ENCODE data around the gene OR8A1. TPM values are rescaled to one million over a fixed set of nuclear protein-coding genes. Genes with fewer than 3 reads are reported as not detected.

Gene OR8A1
- total RNA-seq, 1 experiment from 2014 or later = not detected

- peak; percentile 93 for DNase-seq
- Histone ChIP-seq H3K4ac (ENCODE audit: low read depth, low read length) (no peak overlapping the region), H3K4me1 (ENCODE audit: insufficient read depth, low read length) (no peaks in the 10 kb centered on the region), H3K9ac (ENCODE audit: extremely low read depth, insufficient read length, low read length) (no peak overlapping the region), H3K18ac (ENCODE audit: insufficient read length, low read depth, low read length) (no peak overlapping the region), H2BK120ac (ENCODE audit: low read depth, low read length, poor library complexity, severe bottlenecking) (no peak overlapping the region), H3K23me2 (ENCODE audit: insufficient read length, low read depth, low read length, poor library complexity, severe bottlenecking) (no peaks in the 10 kb centered on the region), H3K79me1 (ENCODE audit: insufficient read depth, low read depth, low read length, poor library complexity, severe bottlenecking) (no peaks in the 10 kb centered on the region), H3K9me3 (ENCODE audit: control insufficient read depth, low read depth, low read length) (no peaks in the 10 kb centered on the region), H4K91ac (ENCODE audit: insufficient read length, low read depth, low read length) (no peak overlapping the region), H2BK5ac (ENCODE audit: insufficient read length, low read length) (no peak overlapping the region), H4K20me1 (ENCODE audit: control insufficient read depth, insufficient read depth, insufficient read length) (no peaks in the 10 kb centered on the region), H2AK5ac (ENCODE audit: insufficient read length, low read length) (no peak overlapping the region), H2BK20ac (ENCODE audit: low read depth, low read length, poor library complexity, severe bottlenecking) (no peak overlapping the region), H2AFZ (ENCODE audit: low read length) (no peak overlapping the region), H3K27me3 (ENCODE audit: insufficient read depth, low read length) (no peaks in the 10 kb centered on the region), H3K79me2 (ENCODE audit: insufficient read depth, low read length) (no peaks in the 10 kb centered on the region), H2BK12ac (ENCODE audit: insufficient read length, low read depth, low read length) (no peak overlapping the region), H2BK15ac (ENCODE audit: low read depth, low read length) (no peak overlapping the region), H3K56ac (ENCODE audit: insufficient read length, low read depth, low read length) (no peak overlapping the region), H3K27ac (ENCODE audit: insufficient read length, low read depth, low read length) (no peak overlapping the region), H3K14ac (ENCODE audit: insufficient read depth, low read length) (no peak overlapping the region), H3T11ph (ENCODE audit: low read length) (no peak overlapping the region), H3K4me2 (ENCODE audit: insufficient read depth, insufficient read length, low read length) (no peak overlapping the region), H3K23ac (ENCODE audit: insufficient read length, low read depth, low read length) (no peak overlapping the region), H4K5ac (ENCODE audit: insufficient read length, low read depth, low read length) (no peak overlapping the region), H4K8ac (replicated peaks; ENCODE audit: insufficient read length, low read depth, low read length) (no peak overlapping the region)
- no peaks in the 10 kb centered on the region for H3K36me3 Mint-ChIP-seq (ENCODE audit: insufficient read depth in 1 of 3, low read depth in 3 of 3)
- no peaks in the 10 kb centered on the region; the same call in 1 of the 2 replicates for H3K27me3 Mint-ChIP-seq (ENCODE audit: low read depth)
- no peak overlapping the region for H3K4me3 Mint-ChIP-seq
- TF ChIP-seq, protein P1, sequence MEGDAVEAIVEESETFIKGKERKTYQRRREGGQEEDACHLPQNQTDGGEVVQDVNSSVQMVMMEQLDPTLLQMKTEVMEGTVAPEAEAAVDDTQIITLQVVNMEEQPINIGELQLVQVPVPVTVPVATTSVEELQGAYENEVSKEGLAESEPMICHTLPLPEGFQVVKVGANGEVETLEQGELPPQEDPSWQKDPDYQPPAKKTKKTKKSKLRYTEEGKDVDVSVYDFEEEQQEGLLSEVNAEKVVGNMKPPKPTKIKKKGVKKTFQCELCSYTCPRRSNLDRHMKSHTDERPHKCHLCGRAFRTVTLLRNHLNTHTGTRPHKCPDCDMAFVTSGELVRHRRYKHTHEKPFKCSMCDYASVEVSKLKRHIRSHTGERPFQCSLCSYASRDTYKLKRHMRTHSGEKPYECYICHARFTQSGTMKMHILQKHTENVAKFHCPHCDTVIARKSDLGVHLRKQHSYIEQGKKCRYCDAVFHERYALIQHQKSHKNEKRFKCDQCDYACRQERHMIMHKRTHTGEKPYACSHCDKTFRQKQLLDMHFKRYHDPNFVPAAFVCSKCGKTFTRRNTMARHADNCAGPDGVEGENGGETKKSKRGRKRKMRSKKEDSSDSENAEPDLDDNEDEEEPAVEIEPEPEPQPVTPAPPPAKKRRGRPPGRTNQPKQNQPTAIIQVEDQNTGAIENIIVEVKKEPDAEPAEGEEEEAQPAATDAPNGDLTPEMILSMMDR (conservative IDR thresholded peaks at IDR 0.05) = peak; percentile 47; the same call in 2 of the 3 replicates
- H3K27ac Mint-ChIP-seq = peak overlapping the region in 2 of 3 experiments; percentile 5 to 41; a peak in 2 of 7 replicates
- no CpG with 5 or more reads among the region's 6 CpGs for WGBS (ENCODE audit: extremely low coverage, insufficient read length, low lambda C conversion rate)
- H3K4me1 Mint-ChIP-seq = peaks cover 10 to 13% of the 10 kb centered on the region in 2 experiments
- no peaks in the 10 kb centered on the region; a peak in 1 of 5 replicates for H3K9me3 Mint-ChIP-seq
Measured at GRCh38 chr11:124536520-124536919, 33.3 kb upstream of the OR8A1 start.

Measured in H9 (cell line).